NCI-H2107 treated with DMSO at 0.1 percent for 48 hours (cell line): ENCODE measurements around the gene OGT.

ENCODE experiments used
- DNase-seq: peaks from one replicate; lab custom pipeline; 2025; ENCODE audit not compliant: unreplicated experiment; lab: John Stamatoyannopoulos, UW

OGT gene

GRCh38 chrX:71621603-71622002 is 88.7 kb downstream of the OGT start:
- DNase-seq, result no peak

GRCh38 chrX:71622032-71622575 is 89.2 kb downstream of the OGT start:
- no peak for DNase-seq

DNA sequence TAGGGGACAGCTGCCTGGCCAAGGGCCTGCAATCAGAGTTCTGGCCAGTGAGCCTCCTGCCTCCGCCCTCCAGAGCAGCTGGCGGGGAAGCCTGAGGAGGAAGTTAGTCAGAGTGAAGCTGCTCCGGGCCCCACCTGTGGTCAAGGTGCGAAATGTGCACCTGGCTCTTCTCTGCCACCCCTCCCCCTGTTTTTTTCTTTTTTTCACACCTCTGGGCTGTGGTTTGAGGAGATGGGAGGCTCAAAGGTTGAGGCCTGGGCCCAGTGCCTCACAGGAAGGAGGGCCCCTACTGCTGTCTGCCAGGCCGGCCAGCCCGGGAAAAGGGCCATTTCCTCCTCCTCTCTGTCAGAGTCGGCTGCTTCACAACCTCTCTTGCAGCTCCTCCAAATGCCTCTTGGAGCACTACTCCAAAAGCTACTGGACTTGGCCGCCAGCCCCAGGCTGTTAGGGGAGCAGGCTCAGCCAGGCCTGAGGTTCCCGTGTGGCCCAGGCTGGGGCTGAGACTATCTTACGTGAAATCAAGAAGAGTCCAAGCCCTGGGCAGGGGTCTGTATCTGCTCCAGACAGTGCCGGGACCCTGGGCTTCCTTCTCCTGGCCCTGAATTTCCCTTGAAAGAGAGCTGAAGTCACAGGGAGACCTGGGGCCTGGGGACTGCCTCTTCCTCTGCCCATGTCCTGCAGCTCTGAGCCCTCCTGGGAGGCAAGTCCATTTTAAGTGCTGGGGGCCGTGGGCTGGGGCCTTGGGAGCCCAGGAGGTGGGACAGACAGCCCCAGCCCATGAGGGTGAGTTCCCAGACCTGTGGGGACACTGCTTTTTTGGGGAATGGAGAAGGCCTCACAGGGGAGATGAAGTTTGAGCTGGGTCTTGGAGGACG is 89.9 kb downstream of the OGT start:
- DNase-seq, result no peak

DNA sequence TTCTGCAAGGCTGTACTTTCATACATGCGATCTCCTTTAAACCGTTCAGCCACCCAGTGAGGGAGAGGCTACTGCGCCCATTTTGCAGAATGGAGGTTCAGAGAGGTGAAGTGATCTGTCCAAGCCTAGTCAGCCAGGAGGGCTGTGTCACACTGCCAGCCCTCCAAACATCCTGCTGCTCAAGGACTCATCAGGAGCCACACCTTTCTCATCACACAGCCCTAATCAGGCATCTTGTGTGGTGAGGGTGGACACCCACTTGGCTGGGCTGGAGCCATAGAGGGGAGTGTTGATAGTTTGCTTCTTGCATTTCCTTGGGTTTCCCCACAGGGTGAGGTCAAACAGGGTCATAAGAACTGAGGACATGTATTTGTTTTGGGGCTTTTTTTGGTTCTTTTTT is 90.8 kb downstream of the OGT start:
- DNase-seq, result no peak

DNA sequence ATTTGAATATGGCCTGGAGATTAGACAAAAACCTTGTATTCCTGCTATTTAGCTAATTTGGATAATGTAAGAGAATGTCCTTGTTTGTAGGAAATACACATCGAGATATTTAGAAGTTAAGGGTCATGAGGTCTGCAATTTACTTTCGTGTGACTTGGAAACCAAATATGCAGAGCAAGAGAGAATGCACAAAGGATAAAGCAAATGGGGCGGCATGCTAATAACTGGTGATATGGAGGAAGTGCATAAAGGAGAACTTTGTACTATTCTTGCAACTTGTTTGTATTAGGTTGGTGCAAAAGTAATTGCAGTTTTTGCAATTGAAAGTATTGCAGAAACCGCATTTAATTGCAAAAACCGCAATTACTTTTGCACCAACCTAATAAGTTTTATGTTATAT is 92.6 kb downstream of the OGT start:
- no peak for DNase-seq
